GM19193 (cell line): Measurements from ENCODE around the gene TYK2.

Experiments used
- POLR2A ChIP-seq: IDR thresholded peaks from 4 replicates; pipeline ENCODE4 v1.6.1; 2011; ENCODE audit not compliant: insufficient read depth, insufficient read length; ENCODE audit errors: extremely low read depth

TYK2 gene

GRCh38 chr19:10361569-10362011 lies 18.8 kb downstream of the TYK2 start:
- TF ChIP-seq POLR2A: no peak

- TF ChIP-seq POLR2A: no peak
Observed at GRCh38 chr19:10356431-10356830, 23.9 kb downstream of the TYK2 start.

GRCh38 chr19:10353793-10354391 lies 26.5 kb downstream of the TYK2 start:
- no peak for TF ChIP-seq POLR2A

GRCh38 chr19:10352764-10353671 lies 27.4 kb downstream of the TYK2 start:
- no peak for TF ChIP-seq POLR2A

- TF ChIP-seq POLR2A: no peak
Observed at GRCh38 chr19:10346509-10346908, 33.9 kb downstream of the TYK2 start.

- TF ChIP-seq POLR2A: no peak
Observed at GRCh38 chr19:10344780-10345179, 35.6 kb downstream of the TYK2 start.

- TF ChIP-seq POLR2A: no peak
Observed at GRCh38 chr19:10343495-10343894, 36.9 kb downstream of the TYK2 start.

GRCh38 chr19:10339977-10340376 lies 40.4 kb downstream of the TYK2 start:
- TF ChIP-seq POLR2A: no peak

- peak; percentile 82 for TF ChIP-seq POLR2A
Observed at GRCh38 chr19:10339380-10339960, 40.9 kb downstream of the TYK2 start, which contains the start of gene ICAM3. ICAM3 (minus strand) TSS chr19:10339624; CDS start chr19:10339614, 10 bp downstream.

- no peak for TF ChIP-seq POLR2A
Observed at GRCh38 chr19:10338940-10339339, 41.4 kb downstream of the TYK2 start.

- TF ChIP-seq POLR2A: no peak
Observed at GRCh38 chr19:10335352-10335985, 44.9 kb downstream of the TYK2 start.

- no peak for TF ChIP-seq POLR2A
Observed at GRCh38 chr19:10334588-10335351, 45.6 kb downstream of the TYK2 start.

GRCh38 chr19:10333758-10334587 lies 46.4 kb downstream of the TYK2 start:
- no peak for TF ChIP-seq POLR2A
